Tibial nerve (tissue), 4 donors: ENCODE data around the gene SLC19A3. TPM values are rescaled to one million over a fixed set of nuclear protein-coding genes. Genes with fewer than 3 reads are reported as not detected.
"Not testable (repeated sequence)": the region's sequence is repeated elsewhere in the genome, so short reads cannot be mapped to it uniquely, and the experiment has no call there.

Experiments used
- DNase-seq, 2 donors: peaks; one replicate each; pipeline ENCODE4 v3.0.0-alpha.2; 2019; ENCODE audit warnings: low spot score in 2 of 2
- H3K27ac ChIP-seq, 4 donors: fragments of 200-600 bp; sonication (generic) in 3 of 4; one replicate each; pipeline ENCODE4 v1.5.1; 2017 to 2019; ENCODE audit warnings: mild to moderate bottlenecking in 1 of 4
- H3K27me3 ChIP-seq, 2 donors: fragments of 200-600 bp; sonication (generic) in 1 of 2; one replicate each; pipeline versions ENCODE4 v1.5.1 to v1.6.0; 2017 to 2019
- H3K36me3 ChIP-seq, 3 donors: fragments of 200-600 bp; sonication (generic); one replicate each; pipeline ENCODE4 v1.5.1; 2018 to 2019
- H3K4me1 ChIP-seq, 4 donors: fragments of 200-600 bp; sonication (generic) in 3 of 4; one replicate each; pipeline ENCODE4 v1.5.1; 2017 to 2019
- H3K4me3 ChIP-seq, 4 donors: fragments of 200-600 bp; sonication (generic) in 3 of 4; one replicate each; pipeline ENCODE4 v1.5.1; 2017 to 2019; ENCODE audit warnings: mild to moderate bottlenecking in 1 of 4, moderate library complexity in 1 of 4
- H3K9me3 ChIP-seq, 4 donors: fragments of 200-600 bp; sonication (generic) in 3 of 4; one replicate each; pipeline ENCODE4 v1.5.1; 2017 to 2019
- EP300 ChIP-seq, 2 donors: sonication (generic); formaldehyde crosslinking; IDR thresholded peaks; one replicate each; pipeline ENCODE4 v1.6.1; 2017; ENCODE audit warnings: antibody characterized with exemption in 2 of 2, mild to moderate bottlenecking in 1 of 2
- POLR2A ChIP-seq, 2 donors: fragments of 450-650 bp; IDR thresholded peaks; one replicate each; pipeline ENCODE4 v1.6.1; 2017; ENCODE audit warnings: antibody characterized with exemption in 2 of 2, mild to moderate bottlenecking in 2 of 2, moderate library complexity in 2 of 2
- WGBS, 2 donors: methylation state at CpG; one replicate each; pipeline ENCODE4 v1.1.5; 2018; 5-methylcytosine and 5-hydroxymethylcytosine counted together
- total RNA-seq, 4 donors: library from RNA; depleted of rRNA; stranded (reverse); fragments of >200 nt; gene quantifications; one replicate each; pipeline ENCODE4 v1.1.0, GENCODE V29; 2016
- TF ChIP-seq, protein P1 (sequence below), 5 experiments: fragments of 200-600 bp in 3 of 5; fragments of 450-650 bp in 2 of 5; sonication (generic) in 3 of 5; IDR thresholded peaks; one replicate each; pipeline ENCODE4 v1.5.1; 2016 to 2019; ENCODE audit warnings: antibody characterized with exemption in 5 of 5, mild to moderate bottlenecking in 3 of 5, moderate library complexity in 2 of 5

SLC19A3 gene
- total RNA-seq, 4 donors from 2014 or later = 20.4 to 52.1 (median 39.6) TPM

GRCh38 chr2:227759411-227760118, 41.7 kb upstream of the SLC19A3 start:
- no peaks in the 10 kb centered on the region for H3K4me1 ChIP-seq
- no peaks in the 10 kb centered on the region for H3K27me3 ChIP-seq
- no peaks in the 10 kb centered on the region for H3K9me3 ChIP-seq
- no peak for DNase-seq
- no peak overlapping the region for H3K27ac ChIP-seq
- no peak overlapping the region for H3K4me3 ChIP-seq
- no peak for TF ChIP-seq EP300 (IDR thresholded peaks at IDR 0.05)
- TF ChIP-seq, protein P1, sequence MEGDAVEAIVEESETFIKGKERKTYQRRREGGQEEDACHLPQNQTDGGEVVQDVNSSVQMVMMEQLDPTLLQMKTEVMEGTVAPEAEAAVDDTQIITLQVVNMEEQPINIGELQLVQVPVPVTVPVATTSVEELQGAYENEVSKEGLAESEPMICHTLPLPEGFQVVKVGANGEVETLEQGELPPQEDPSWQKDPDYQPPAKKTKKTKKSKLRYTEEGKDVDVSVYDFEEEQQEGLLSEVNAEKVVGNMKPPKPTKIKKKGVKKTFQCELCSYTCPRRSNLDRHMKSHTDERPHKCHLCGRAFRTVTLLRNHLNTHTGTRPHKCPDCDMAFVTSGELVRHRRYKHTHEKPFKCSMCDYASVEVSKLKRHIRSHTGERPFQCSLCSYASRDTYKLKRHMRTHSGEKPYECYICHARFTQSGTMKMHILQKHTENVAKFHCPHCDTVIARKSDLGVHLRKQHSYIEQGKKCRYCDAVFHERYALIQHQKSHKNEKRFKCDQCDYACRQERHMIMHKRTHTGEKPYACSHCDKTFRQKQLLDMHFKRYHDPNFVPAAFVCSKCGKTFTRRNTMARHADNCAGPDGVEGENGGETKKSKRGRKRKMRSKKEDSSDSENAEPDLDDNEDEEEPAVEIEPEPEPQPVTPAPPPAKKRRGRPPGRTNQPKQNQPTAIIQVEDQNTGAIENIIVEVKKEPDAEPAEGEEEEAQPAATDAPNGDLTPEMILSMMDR (IDR thresholded peaks at IDR 0.05) = no peak
- TF ChIP-seq POLR2A (IDR thresholded peaks at IDR 0.05) = no peak
- whole genome bisulfite sequencing, 2 donors = 65 to 67% methylated on average over 13 of the region's 13 CpGs
- no peaks in the 10 kb centered on the region for H3K36me3 ChIP-seq

GRCh38 chr2:227756261-227756660, 38.4 kb upstream of the SLC19A3 start:
- WGBS, 2 donors = 66 to 71% methylated on average over 4 of the region's 4 CpGs
- H3K9me3 ChIP-seq, H3K27me3 ChIP-seq, DNase-seq, H3K4me1 ChIP-seq, H3K36me3 ChIP-seq, H3K27ac ChIP-seq, H3K4me3 ChIP-seq: not testable (repeated sequence)

DNA sequence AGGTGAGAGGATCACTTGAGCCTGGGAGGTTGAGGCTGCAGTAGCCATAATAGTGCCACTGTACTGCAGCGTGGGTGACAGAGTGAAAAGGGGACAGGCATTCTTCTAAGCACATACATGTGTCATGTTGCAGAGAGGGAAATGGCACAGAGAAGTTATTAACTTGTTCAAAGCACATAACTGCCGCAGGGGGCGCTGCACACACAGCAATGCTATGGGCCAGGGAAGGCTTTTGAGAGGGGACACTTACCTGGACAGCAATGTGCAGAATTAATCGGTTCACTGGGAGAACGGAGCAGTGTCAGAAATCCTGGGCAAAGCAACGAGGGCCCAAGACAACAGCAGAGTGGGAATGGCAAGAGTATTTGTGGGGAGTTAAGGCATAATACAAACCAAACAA, 30.3 kb upstream of the SLC19A3 start:
- DNase-seq = no peak
- WGBS, 2 donors = 60 to 67% methylated on average over 6 of the region's 6 CpGs
- Histone ChIP-seq H3K4me3 (no peak overlapping the region), H3K4me1 (no peaks in the 10 kb centered on the region), H3K9me3 (no peaks in the 10 kb centered on the region), H3K36me3 (no peaks in the 10 kb centered on the region), H3K27ac (no peak overlapping the region), H3K27me3 (no peaks in the 10 kb centered on the region)
- TF ChIP-seq EP300 (IDR thresholded peaks at IDR 0.05) (no peak), POLR2A (IDR thresholded peaks at IDR 0.05) (no peak)
- TF ChIP-seq, protein P1 (IDR thresholded peaks at IDR 0.05) = no peak

DNA sequence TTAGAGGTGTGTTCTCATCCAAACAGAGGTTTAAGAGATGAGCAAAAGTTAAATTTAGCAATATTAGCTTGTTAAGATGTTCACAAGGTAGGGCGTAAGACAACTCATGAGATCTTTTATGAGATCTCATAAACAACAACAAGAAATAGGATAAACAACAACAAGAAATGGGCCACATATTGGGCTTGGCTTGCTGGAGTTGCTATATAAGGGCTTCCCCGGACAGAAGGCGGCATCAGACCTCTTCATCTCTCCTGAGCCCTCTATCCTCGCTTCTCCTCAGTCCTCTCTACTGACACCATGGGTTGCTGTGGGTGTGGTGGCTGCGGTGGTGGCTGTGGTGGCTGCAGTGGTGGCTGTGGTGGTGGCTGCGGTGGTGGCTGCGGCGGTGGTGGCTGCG, 27.8 kb upstream of the SLC19A3 start, which contains the start of gene SCYGR8:
Gene SCYGR8, plus strand, starts transcription at position 301 of the 400 bp plus-strand sequence. Its CDS starts 0 bp downstream, at position 301.
- Histone ChIP-seq H3K36me3 (no peaks in the 10 kb centered on the region), H3K27me3 (no peaks in the 10 kb centered on the region), H3K4me3 (no peak within 1 kb of the TSS), H3K4me1 (no peaks in the 10 kb centered on the region), H3K9me3 (no peaks in the 10 kb centered on the region), H3K27ac (no peak within 1 kb of the TSS)
- DNase-seq = no peak
- TF ChIP-seq, protein P1 (IDR thresholded peaks at IDR 0.05) = no peak
- TF ChIP-seq POLR2A (IDR thresholded peaks at IDR 0.05) = no peak
- no peak for TF ChIP-seq EP300 (IDR thresholded peaks at IDR 0.05)
- WGBS, 2 donors = 78 to 91% methylated on average over 5 to 7 of the region's 9 CpGs

DNA sequence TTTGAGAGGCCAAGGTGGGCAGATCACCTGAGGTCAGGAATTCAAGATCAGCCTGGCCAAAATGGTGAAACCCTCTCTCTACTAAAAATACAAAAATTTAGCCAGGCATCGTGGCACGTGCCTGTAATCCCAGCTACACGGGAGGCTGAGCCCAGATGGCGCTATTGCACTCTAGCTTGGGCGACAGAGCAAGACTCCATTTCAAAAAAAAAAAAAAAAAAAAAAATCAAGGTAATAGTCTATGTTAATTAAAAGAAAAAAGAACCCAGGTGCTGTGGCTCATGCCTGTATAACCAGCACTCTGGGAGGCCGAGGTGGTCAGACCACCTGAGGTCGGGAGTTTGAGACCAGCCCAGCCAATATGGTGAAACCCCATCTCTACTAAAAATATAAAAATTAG, 22.9 kb upstream of the SLC19A3 start:
- H3K9me3 ChIP-seq, H3K4me1 ChIP-seq, H3K4me3 ChIP-seq, H3K36me3 ChIP-seq, H3K27me3 ChIP-seq, H3K27ac ChIP-seq, DNase-seq: not testable (repeated sequence)
- WGBS, 2 donors = 62 to 69% methylated on average over 7 of the region's 7 CpGs

GRCh38 chr2:227739351-227739750, 21.5 kb upstream of the SLC19A3 start:
- TF ChIP-seq EP300 (IDR thresholded peaks at IDR 0.05) = no peak
- TF ChIP-seq, protein P1 (IDR thresholded peaks at IDR 0.05) = no peak
- TF ChIP-seq POLR2A (IDR thresholded peaks at IDR 0.05) = no peak
- Histone ChIP-seq H3K27me3 (no peaks in the 10 kb centered on the region), H3K9me3 (no peaks in the 10 kb centered on the region), H3K4me1 (no peaks in the 10 kb centered on the region), H3K4me3 (no peak overlapping the region), H3K27ac (no peak overlapping the region), H3K36me3 (no peaks in the 10 kb centered on the region)
- 64 to 68% methylated on average over 14 of the region's 14 CpGs for WGBS, 2 donors
- no peak for DNase-seq
